Measurements from ENCODE around the gene RPL10A.
"Not testable (repeated sequence)": the region's sequence is repeated elsewhere in the genome, so short reads cannot be mapped to it uniquely, and the experiment has no call there.

Gene RPL10A

GRCh38 chr6:35512740-35513139 lies 44.5 kb downstream of the RPL10A start, which contains the start of gene TULP1:
TULP1 (minus strand) TSS chr6:35512896; CDS start chr6:35512858, 38 bp downstream.
- no peak within 1 kb of the TSS for H3K4me3 ChIP-seq (ENCODE audit: low read depth, low read length)

GRCh38 chr6:35514587-35514986 lies 46.4 kb downstream of the RPL10A start:
- H3K4me3 ChIP-seq (ENCODE audit: low read depth, low read length) = no peak overlapping the region
- TF ChIP-seq, protein P1, sequence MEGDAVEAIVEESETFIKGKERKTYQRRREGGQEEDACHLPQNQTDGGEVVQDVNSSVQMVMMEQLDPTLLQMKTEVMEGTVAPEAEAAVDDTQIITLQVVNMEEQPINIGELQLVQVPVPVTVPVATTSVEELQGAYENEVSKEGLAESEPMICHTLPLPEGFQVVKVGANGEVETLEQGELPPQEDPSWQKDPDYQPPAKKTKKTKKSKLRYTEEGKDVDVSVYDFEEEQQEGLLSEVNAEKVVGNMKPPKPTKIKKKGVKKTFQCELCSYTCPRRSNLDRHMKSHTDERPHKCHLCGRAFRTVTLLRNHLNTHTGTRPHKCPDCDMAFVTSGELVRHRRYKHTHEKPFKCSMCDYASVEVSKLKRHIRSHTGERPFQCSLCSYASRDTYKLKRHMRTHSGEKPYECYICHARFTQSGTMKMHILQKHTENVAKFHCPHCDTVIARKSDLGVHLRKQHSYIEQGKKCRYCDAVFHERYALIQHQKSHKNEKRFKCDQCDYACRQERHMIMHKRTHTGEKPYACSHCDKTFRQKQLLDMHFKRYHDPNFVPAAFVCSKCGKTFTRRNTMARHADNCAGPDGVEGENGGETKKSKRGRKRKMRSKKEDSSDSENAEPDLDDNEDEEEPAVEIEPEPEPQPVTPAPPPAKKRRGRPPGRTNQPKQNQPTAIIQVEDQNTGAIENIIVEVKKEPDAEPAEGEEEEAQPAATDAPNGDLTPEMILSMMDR (IDR thresholded peaks at IDR 0.05; ENCODE audit: low read depth, low read length) = no peak

More at GRCh38 chr6:35512740-35513139, 44.5 kb downstream of the RPL10A start, which contains the start of gene TULP1:
- TF ChIP-seq, protein P1 (IDR thresholded peaks at IDR 0.05; ENCODE audit: low read depth, low read length) = no peak

- not testable (repeated sequence) for H3K4me3 ChIP-seq (ENCODE audit: low read depth, low read length)
These were observed 47.7 kb downstream of the RPL10A start for GRCh38 chr6:35515939-35516338.

DNA sequence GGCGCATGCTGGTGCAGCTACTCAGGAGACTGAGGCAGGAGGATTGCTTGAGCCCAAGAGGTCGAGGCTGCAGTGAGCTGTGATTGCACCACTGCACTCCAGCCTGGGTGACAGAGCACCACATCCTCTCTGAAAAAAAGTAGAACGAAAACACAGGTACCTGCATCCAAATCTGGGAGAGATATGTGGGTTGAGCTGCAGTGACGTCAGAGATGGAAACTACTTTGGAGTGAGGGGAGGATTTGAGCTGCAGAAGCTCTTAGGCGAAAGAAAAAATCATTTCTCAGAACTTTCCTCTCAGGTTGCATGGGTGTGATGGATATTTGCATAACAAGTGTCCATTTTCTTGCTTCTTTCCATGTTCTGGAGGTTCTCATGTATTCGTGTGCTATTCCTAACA lies 48.5 kb downstream of the RPL10A start:
- H3K4me3 ChIP-seq (ENCODE audit: low read depth, low read length) = no peak overlapping the region
- TF ChIP-seq, protein P1 (IDR thresholded peaks at IDR 0.05; ENCODE audit: low read depth, low read length) = no peak

DNA sequence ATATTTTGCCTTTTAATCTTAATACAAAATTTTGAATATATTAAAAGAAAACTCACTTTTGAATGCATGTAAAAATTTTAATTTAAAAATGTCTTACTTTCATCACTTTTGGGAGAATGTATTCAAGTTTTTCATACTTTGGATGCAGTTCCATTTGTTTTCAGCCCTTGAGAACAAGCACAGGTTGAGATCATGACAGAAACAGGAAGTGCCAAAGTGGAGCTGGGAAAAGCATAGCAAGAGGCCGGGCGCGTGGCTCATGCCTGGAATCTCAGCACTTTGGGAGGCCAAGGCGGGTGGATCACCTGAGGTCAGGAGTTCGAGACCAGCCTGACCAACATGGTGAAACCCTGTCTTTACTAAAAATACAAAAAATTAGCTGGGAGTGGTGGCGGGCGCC lies 49.8 kb downstream of the RPL10A start:
- H3K4me3 ChIP-seq (ENCODE audit: low read depth, low read length) = not testable (repeated sequence)

DNA sequence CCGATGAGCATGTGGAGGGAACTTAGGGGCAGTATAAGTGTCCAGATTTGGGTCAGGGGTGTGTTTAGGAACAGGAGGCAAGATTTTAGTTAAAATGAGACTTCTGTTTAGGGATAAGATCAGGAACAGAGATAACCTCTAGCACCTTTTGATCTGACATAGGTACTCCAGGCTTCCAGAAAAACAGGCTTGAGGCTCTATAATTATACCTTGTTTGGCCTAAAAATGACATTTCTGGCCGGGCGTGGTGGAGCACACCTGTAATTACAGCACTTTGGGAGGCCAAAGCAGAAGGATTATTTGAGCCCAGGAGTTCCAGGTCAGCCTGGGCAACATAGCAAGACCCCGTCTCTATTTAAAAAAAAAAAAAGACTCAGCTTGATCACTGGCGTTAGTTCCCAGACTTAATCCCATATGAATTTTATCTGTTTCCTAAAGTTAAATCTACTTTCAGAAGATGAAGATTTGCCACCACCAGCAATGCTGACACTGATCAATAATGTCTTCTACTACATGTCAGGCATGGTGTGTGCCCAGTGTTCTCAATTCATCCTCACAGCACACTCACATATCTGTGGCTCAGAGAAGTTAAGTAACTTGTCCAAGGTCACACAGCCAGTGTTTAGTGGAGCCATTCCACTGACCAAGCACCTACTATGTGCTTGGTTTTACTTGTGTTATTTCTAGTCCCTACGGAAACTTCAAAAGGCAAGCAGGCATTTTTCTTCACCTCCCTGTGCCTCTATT lies 50.5 kb downstream of the RPL10A start:
- TF ChIP-seq, protein P1 (IDR thresholded peaks at IDR 0.05; ENCODE audit: low read depth, low read length) = no peak
- no peak overlapping the region for H3K4me3 ChIP-seq (ENCODE audit: low read depth, low read length)

- H3K4me3 ChIP-seq (ENCODE audit: low read depth, low read length) = no peak overlapping the region
- TF ChIP-seq, protein P1 (IDR thresholded peaks at IDR 0.05; ENCODE audit: low read depth, low read length) = no peak
These were observed 51.3 kb downstream of the RPL10A start for GRCh38 chr6:35519313-35520015.
